Right atrium auricular region (tissue), 2 donors: ENCODE data around the gene PLEKHG3. TPM values are rescaled to one million over a fixed set of nuclear protein-coding genes. Genes with fewer than 3 reads are reported as not detected.
A peak's percentile ranks its signal among the peaks of the same experiment; 100 is the strongest.

Experiments used
- DNase-seq: peaks from one replicate; pipeline ENCODE4 v3.0.0-alpha.2; 2019; ENCODE audit warnings: low spot score
- H3K27ac ChIP-seq, 2 donors: fragments of 200-600 bp; sonication (generic); 1 replicate in 1 of 2; 2 replicates in 1 of 2; pipeline ENCODE4 v1.5.1; 2016 to 2019
- H3K27me3 ChIP-seq, 2 donors: fragments of 200-600 bp; sonication (generic); one replicate each; pipeline versions ENCODE4 v1.5.1 to v1.6.0; 2017 to 2019
- H3K36me3 ChIP-seq: fragments of 200-600 bp; sonication (generic); one replicate; pipeline ENCODE4 v1.5.1; 2016
- H3K4me1 ChIP-seq, 2 donors: fragments of 200-600 bp; sonication (generic); one replicate each; pipeline versions ENCODE4 v1.5.1 to v1.6.0; 2017 to 2019
- H3K4me3 ChIP-seq, 2 donors: fragments of 200-600 bp; sonication (generic); 1 replicate in 1 of 2; 2 replicates in 1 of 2; pipeline ENCODE4 v1.5.1; 2017 to 2019; ENCODE audit warnings: mild to moderate bottlenecking in 1 of 2, moderate library complexity in 1 of 2
- H3K9me3 ChIP-seq, 2 donors: fragments of 200-600 bp; sonication (generic); one replicate each; pipeline ENCODE4 v1.5.1; 2019
- total RNA-seq, 2 donors: library from RNA; depleted of rRNA; stranded (reverse); fragments of >200 nt; gene quantifications; one replicate each; pipeline ENCODE4 v1.1.0, GENCODE V29; 2016
- TF ChIP-seq, protein P1 (sequence below), 2 donors: fragments of 200-600 bp; sonication (generic); IDR thresholded peaks; one replicate each; pipeline ENCODE4 v1.5.1; 2019; ENCODE audit warnings: antibody characterized with exemption in 2 of 2

Gene PLEKHG3
- total RNA-seq, 2 donors from 2014 or later, result 26.1 to 28.1 TPM

DNA sequence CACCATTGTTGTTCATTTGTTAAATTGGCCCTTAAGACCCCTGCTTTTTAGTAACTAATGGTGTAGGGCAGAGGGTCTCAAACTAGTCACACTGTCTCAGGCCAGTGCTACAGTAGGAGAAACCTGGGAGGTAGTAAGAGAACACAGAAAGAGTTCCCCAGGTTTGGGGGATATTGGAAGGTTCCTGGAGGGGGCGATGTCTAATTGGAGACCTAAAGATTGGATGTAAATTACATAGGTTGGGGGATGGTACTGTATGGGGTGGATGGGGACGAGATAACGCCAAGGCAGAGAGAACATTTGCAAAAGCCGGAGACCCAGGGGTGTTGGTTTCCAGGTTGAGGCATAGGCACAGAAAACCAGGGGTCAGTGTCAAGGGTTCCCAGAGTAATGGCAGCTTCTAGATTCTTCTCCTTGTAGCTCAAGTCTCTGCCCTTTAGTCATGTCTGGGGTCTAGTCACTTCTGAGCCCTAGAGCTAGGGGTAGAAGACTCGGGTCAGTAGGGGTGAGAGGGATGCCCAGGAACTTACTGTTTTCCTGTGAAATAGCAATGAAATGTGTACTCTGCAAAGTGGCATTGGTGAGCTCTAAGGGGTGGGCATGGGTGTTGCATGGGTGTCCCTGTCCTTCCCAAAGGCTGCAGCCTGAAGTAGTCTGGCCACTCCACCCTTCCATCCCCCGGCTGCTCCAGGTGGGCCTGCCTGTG lies 21.8 kb downstream of the PLEKHG3 start:
- Histone ChIP-seq H3K36me3 (peaks cover 31% of the 10 kb centered on the region), H3K27ac (peak overlapping the region; percentile 65 to 86), H3K9me3 (no peaks in the 10 kb centered on the region), H3K27me3 (no peaks in the 10 kb centered on the region), H3K4me1 (peaks cover 0 to 83% of the 10 kb centered on the region in 2 donors), H3K4me3 (no peak overlapping the region)
- no peak for DNase-seq
- TF ChIP-seq, protein P1, sequence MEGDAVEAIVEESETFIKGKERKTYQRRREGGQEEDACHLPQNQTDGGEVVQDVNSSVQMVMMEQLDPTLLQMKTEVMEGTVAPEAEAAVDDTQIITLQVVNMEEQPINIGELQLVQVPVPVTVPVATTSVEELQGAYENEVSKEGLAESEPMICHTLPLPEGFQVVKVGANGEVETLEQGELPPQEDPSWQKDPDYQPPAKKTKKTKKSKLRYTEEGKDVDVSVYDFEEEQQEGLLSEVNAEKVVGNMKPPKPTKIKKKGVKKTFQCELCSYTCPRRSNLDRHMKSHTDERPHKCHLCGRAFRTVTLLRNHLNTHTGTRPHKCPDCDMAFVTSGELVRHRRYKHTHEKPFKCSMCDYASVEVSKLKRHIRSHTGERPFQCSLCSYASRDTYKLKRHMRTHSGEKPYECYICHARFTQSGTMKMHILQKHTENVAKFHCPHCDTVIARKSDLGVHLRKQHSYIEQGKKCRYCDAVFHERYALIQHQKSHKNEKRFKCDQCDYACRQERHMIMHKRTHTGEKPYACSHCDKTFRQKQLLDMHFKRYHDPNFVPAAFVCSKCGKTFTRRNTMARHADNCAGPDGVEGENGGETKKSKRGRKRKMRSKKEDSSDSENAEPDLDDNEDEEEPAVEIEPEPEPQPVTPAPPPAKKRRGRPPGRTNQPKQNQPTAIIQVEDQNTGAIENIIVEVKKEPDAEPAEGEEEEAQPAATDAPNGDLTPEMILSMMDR (IDR thresholded peaks at IDR 0.05), result no peak

DNA sequence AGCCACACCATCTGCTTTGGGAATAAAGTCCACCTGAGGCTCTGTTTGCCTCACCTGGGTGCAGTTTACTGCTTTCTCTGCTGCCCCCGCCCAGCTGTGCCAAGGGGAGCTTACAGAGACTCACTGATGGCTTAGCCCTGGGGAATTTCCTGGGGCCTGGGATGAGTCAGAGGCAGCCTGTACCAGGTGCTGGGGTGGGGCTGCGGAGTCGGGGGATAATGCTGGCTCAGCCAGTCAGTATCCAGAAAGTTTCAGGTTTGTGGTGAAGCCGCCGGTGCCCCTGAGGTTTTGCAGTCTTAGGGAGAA lies 22.3 kb downstream of the PLEKHG3 start:
- DNase-seq, result no peak
- no peaks in the 10 kb centered on the region for H3K9me3 ChIP-seq
- H3K27me3 ChIP-seq, result no peaks in the 10 kb centered on the region
- peaks cover 36% of the 10 kb centered on the region for H3K36me3 ChIP-seq
- peak overlapping the region; percentile 14 to 15 for H3K27ac ChIP-seq
- H3K4me1 ChIP-seq, result peaks cover 0 to 78% of the 10 kb centered on the region in 2 donors
- TF ChIP-seq, protein P1 (IDR thresholded peaks at IDR 0.05), result no peak
- no peak overlapping the region for H3K4me3 ChIP-seq

- Histone ChIP-seq H3K4me3 (no peak overlapping the region), H3K27me3 (no peaks in the 10 kb centered on the region), H3K9me3 (no peaks in the 10 kb centered on the region), H3K36me3 (peaks cover 47% of the 10 kb centered on the region), H3K27ac (peak overlapping the region in 1 of 2 donors; percentile 25), H3K4me1 (peaks cover 0 to 67% of the 10 kb centered on the region in 2 donors)
- TF ChIP-seq, protein P1 (IDR thresholded peaks at IDR 0.05), result no peak
- no peak for DNase-seq
These were observed 23.4 kb downstream of the PLEKHG3 start for GRCh38 chr14:64727551-64728071.

- Histone ChIP-seq H3K4me3 (no peak overlapping the region), H3K4me1 (peaks cover 0 to 62% of the 10 kb centered on the region in 2 donors), H3K27me3 (no peaks in the 10 kb centered on the region), H3K36me3 (peaks cover 52% of the 10 kb centered on the region), H3K27ac (peak overlapping the region in 1 of 2 donors; percentile 3), H3K9me3 (no peaks in the 10 kb centered on the region)
- DNase-seq, result no peak
- TF ChIP-seq, protein P1 (IDR thresholded peaks at IDR 0.05), result no peak
These were observed 23.9 kb downstream of the PLEKHG3 start for GRCh38 chr14:64728106-64728505.

- no peaks in the 10 kb centered on the region for H3K9me3 ChIP-seq
- no peak overlapping the region for H3K4me3 ChIP-seq
- DNase-seq, result no peak
- TF ChIP-seq, protein P1 (IDR thresholded peaks at IDR 0.05), result no peak
- no peaks in the 10 kb centered on the region for H3K27me3 ChIP-seq
- peaks cover 59% of the 10 kb centered on the region for H3K36me3 ChIP-seq
- H3K27ac ChIP-seq, result peak overlapping the region in 1 of 2 donors; percentile 23
- peaks cover 0 to 56% of the 10 kb centered on the region in 2 donors for H3K4me1 ChIP-seq
These were observed 24.6 kb downstream of the PLEKHG3 start for GRCh38 chr14:64728856-64729255.
